HepG2 (cell line): ENCODE measurements around the gene CCDC91. TPM values are rescaled to one million over a fixed set of nuclear protein-coding genes. Genes with fewer than 3 reads are reported as not detected.
A peak's percentile ranks its signal among the peaks of the same experiment; 100 is the strongest.

Experiments
- ATRX ChIP-seq: sonication (generic); formaldehyde crosslinking; IDR thresholded peaks from 2 replicates; pipeline ENCODE4 v1.4.0; 2020; ENCODE audit warnings: missing genetic modification reagents, borderline replicate concordance
- FOXK2 ChIP-seq: fragments of 450-650 bp; IDR thresholded peaks from 2 replicates; pipeline ENCODE4 v1.6.1; 2016
- FUBP1 ChIP-seq: sonication (generic); formaldehyde crosslinking; IDR thresholded peaks from 2 replicates; pipeline ENCODE4 v1.5.1; 2020; ENCODE audit warnings: missing genetic modification reagents, mild to moderate bottlenecking, borderline replicate concordance
- GPBP1L1 ChIP-seq: sonication (generic); formaldehyde crosslinking; IDR thresholded peaks from 2 replicates; pipeline ENCODE4 v1.5.0; 2020; ENCODE audit warnings: mild to moderate bottlenecking, missing genetic modification reagents
- HDAC6 ChIP-seq: fragments of 200-600 bp; sonication (generic); IDR thresholded peaks from 2 replicates; pipeline ENCODE4 v1.7.0; 2017; ENCODE audit warnings: mild to moderate bottlenecking, antibody characterized with exemption, low read length, low read depth
- HNRNPH1 ChIP-seq: fragments of 200-400 bp; formaldehyde crosslinking; optimal IDR thresholded peaks from 2 replicates; pipeline ENCODE3; 2017; ENCODE audit warnings: mild to moderate bottlenecking, low read depth, low read length
- IRF1 ChIP-seq: sonication (generic); formaldehyde crosslinking; IDR thresholded peaks from 2 replicates; pipeline ENCODE4 v1.4.0; 2020; ENCODE audit warnings: low read depth, mild to moderate bottlenecking, missing genetic modification reagents
- IRF9 ChIP-seq: sonication (generic); formaldehyde crosslinking; IDR thresholded peaks from 2 replicates; pipeline ENCODE4 v1.8.0; 2022; ENCODE audit warnings: missing genetic modification reagents, mild to moderate bottlenecking, borderline replicate concordance
- NR2F1 ChIP-seq, 2 experiments: fragments of 450-650 bp in 1 of 2; formaldehyde crosslinking in 1 of 2; IDR thresholded peaks; 2 replicates each; pipeline versions ENCODE4 v1.5.0 to v1.6.1; 2016 to 2020; ENCODE audit warnings: mild to moderate bottlenecking in 1 of 2, missing compliant biosample characterization in 1 of 2, missing genetic modification reagents in 1 of 2, moderate library complexity in 1 of 2
- SRY ChIP-seq: sonication (generic); formaldehyde crosslinking; IDR thresholded peaks from 2 replicates; pipeline ENCODE4 v1.8.0; 2022; ENCODE audit warnings: mild to moderate bottlenecking, missing genetic modification reagents
- ZBED4 ChIP-seq: sonication (generic); formaldehyde crosslinking; IDR thresholded peaks from 2 replicates; pipeline ENCODE4 v1.4.0; 2020; ENCODE audit warnings: missing genetic modification reagents, borderline replicate concordance
- ZBTB10 ChIP-seq: sonication (generic); formaldehyde crosslinking; IDR thresholded peaks from 2 replicates; pipeline ENCODE4 v1.4.0; 2020; ENCODE audit warnings: missing genetic modification reagents, borderline replicate concordance
- ZNF20 ChIP-seq: sonication (generic); formaldehyde crosslinking; IDR thresholded peaks from 2 replicates; pipeline ENCODE4 v1.4.0; 2020; ENCODE audit warnings: mild to moderate bottlenecking, moderate library complexity, missing genetic modification reagents
- ZNF619 ChIP-seq: sonication (generic); formaldehyde crosslinking; IDR thresholded peaks from 2 replicates; pipeline ENCODE4 v1.4.0; 2020; ENCODE audit warnings: mild to moderate bottlenecking, missing genetic modification reagents
- ZSCAN20 ChIP-seq: sonication (generic); formaldehyde crosslinking; IDR thresholded peaks from 2 replicates; pipeline ENCODE4 v1.4.0; 2020; ENCODE audit warnings: missing genetic modification reagents, mild to moderate bottlenecking, borderline replicate concordance
- polyA plus RNA-seq, 8 experiments: library from polyadenylated mRNA; depleted of rRNA in 3 of 8; stranded (reverse) in 7 of 8; unstranded in 1 of 8; fragments of >200 nt; fragmentation: Illumina TruSeq in 4 of 8; extraction: Trizol in 4 of 8; gene quantifications; 2 replicates each; pipeline versions ENCODE4 v1.2.1 to v1.2.3, GENCODE V29; 2011 to 2016; ENCODE audit warnings: low read depth in 4 of 8, missing spikeins in 1 of 8, mixed read lengths in 1 of 8; ENCODE audit not compliant: insufficient read depth in 1 of 8
- total RNA-seq, 5 experiments: library from RNA; depleted of rRNA; stranded (reverse); fragments of >200 nt; fragmentation: Illumina TruSeq; extraction: Trizol; gene quantifications; 2 replicates each; pipeline ENCODE4 v1.2.3, GENCODE V29; 2016; ENCODE audit warnings: low read depth in 1 of 5

CCDC91 gene
- total and polyA plus RNA-seq, 2 of the 13 experiments (the other 11 are each of a cell fraction or from before 2014, with no cell fraction given) = 9.8 to 15.8 TPM

GRCh38 chr12:28190321-28191050 is at the start of gene CCDC91 (continued):
- TF ChIP-seq ZBTB10 (peak; percentile 86; the same call in 1 of the 2 replicates), IRF9 (CRISPR knock-in tag) (peak; percentile 93), IRF1 (peak; percentile 86; the same call in 1 of the 2 replicates), HNRNPH1 (no peak), NR2F1 (CRISPR knock-in tag; IDR thresholded peaks at IDR 0.05) (0 out of 4 replicates have a peak, but pooled peaks of 1 of the 2 experiments have one; percentile 45), FUBP1 (CRISPR knock-in tag) (no peak), GPBP1L1 (CRISPR knock-in tag) (no peak), HDAC6 (no peak), ZSCAN20 (CRISPR knock-in tag) (peak; percentile 90; the same call in 1 of the 2 replicates), ZNF20 (CRISPR knock-in tag) (no peak), FOXK2 (peak; percentile 92), ATRX (CRISPR knock-in tag) (no peak), ZNF619 (peak; percentile 36; the same call in 1 of the 2 replicates), ZBED4 (CRISPR knock-in tag) (no peak), SRY (CRISPR knock-in tag) (peak; percentile 96; the same call in 1 of the 2 replicates)
